Naive thymus-derived CD8-positive, alpha-beta T cell (primary cell): ENCODE data around the gene STARD6. TPM values are rescaled to one million over a fixed set of nuclear protein-coding genes. Genes with fewer than 3 reads are reported as not detected.
"Not testable (repeated sequence)": the region's sequence is repeated elsewhere in the genome, so short reads cannot be mapped to it uniquely, and the experiment has no call there.

ENCODE experiments used
- ATAC-seq, 2 donors: fragments of 150-1000 bp; cut with Tn5 transposase in 1 of 2; sonication (Bioruptor Pico), chemical (Tn5 transposase) in 1 of 2; 1 replicate in 1 of 2; 2 replicates in 1 of 2; pipeline ENCODE4 v1.10.0; 2021; ENCODE audit warnings: mild to moderate bottlenecking in 2 of 2, moderate library complexity in 2 of 2
- POLR2A ChIA-PET: fragments of 350-600 bp; sonication (Branson Sonifier 250); formaldehyde crosslinking; loops from one replicate; lab custom pipeline; 2021; ENCODE audit warnings: antibody characterized with exemption; lab: Charles Lee
- DNase-seq, 10 donors: peaks; one replicate each; pipeline versions ENCODE4 v3.0.0 to v3.0.0-alpha.2; 2020 to 2022
- H3K27ac Mint-ChIP-seq, 10 donors: one replicate each; pipeline ENCODE4 v1.8.0; 2020 to 2022; ENCODE audit warnings: mild to moderate bottlenecking in 10 of 10, mixed read lengths in 10 of 10, moderate library complexity in 4 of 10, inconsistent platforms in 1 of 10
- H3K27me3 Mint-ChIP-seq, 5 donors: one replicate each; pipeline ENCODE4 v1.8.0; 2021 to 2022; ENCODE audit warnings: mixed read lengths in 5 of 5
- H3K36me3 Mint-ChIP-seq, 3 donors: one replicate each; pipeline ENCODE4 v1.8.0; 2020 to 2022; ENCODE audit warnings: mixed read lengths in 3 of 3, mild to moderate bottlenecking in 2 of 3, inconsistent platforms in 1 of 3
- H3K4me1 Mint-ChIP-seq, 4 donors: one replicate each; pipeline ENCODE4 v1.8.0; 2021 to 2022; ENCODE audit warnings: mixed read lengths in 4 of 4
- H3K4me3 Mint-ChIP-seq, 10 donors: one replicate each; pipeline ENCODE4 v1.8.0; 2020 to 2022; ENCODE audit warnings: mild to moderate bottlenecking in 10 of 10, mixed read lengths in 10 of 10, moderate library complexity in 6 of 10, inconsistent platforms in 1 of 10
- H3K9me3 Mint-ChIP-seq, 9 donors: one replicate each; pipeline ENCODE4 v1.8.0; 2020 to 2022; ENCODE audit warnings: mixed read lengths in 9 of 9, mild to moderate bottlenecking in 3 of 9, inconsistent platforms in 1 of 9, moderate library complexity in 1 of 9
- polyA plus RNA-seq, 3 donors: library from polyadenylated mRNA; unstranded; fragments of 300-500 nt; fragmentation: Illumina TruSeq; gene quantifications; one replicate each; pipeline ENCODE4 v1.2.3, GENCODE V29; 2021
- total RNA-seq, 8 experiments: library from RNA in 2 of 8; stranded (reverse) in 2 of 8; gene quantifications; one replicate each; pipeline ENCODE4 v1.2.3 and lab custom pipeline; 2021 to 2026

The STARD6 gene
- total and polyA plus RNA-seq, 5 experiments from 2014 or later = not detected

DNA sequence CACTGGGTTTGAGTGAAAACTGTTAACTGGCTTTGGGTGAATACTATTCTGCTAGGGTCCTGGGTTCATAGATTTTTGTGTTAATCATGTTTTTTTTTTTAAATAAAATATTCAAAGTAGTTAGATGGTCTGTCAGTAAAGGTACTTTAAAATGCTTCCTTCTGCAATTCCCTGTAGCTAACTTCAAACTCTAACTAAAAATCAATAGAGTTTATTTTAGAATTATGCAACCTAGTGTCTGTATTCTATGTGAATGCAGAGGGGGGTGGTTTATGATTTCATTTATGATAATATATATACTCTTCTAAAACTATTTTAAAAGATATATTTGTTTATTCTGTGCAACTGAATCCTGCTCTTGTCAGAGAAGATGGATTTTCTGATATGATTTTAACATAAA lies 27.9 kb downstream of the STARD6 start:
- Mint-ChIP-seq H3K27me3 (peaks cover 0 to 9% (median 4%) of the 10 kb centered on the region in 5 donors), H3K4me3 (no peak overlapping the region), H3K27ac (no peak overlapping the region), H3K4me1 (no peaks in the 10 kb centered on the region), H3K36me3 (no peaks in the 10 kb centered on the region), H3K9me3 (no peaks in the 10 kb centered on the region)
- ATAC-seq (no peak), DNase-seq (no peak)
- POLR2A ChIA-PET = no interaction called here

- Mint-ChIP-seq H3K9me3 (no peaks in the 10 kb centered on the region), H3K4me3 (no peak overlapping the region), H3K4me1 (no peaks in the 10 kb centered on the region), H3K27me3 (peaks cover 0 to 8% (median 1%) of the 10 kb centered on the region in 5 donors), H3K27ac (no peak overlapping the region), H3K36me3 (no peaks in the 10 kb centered on the region)
- ATAC-seq (no peak), DNase-seq (no peak)
- POLR2A ChIA-PET = no interaction called here
These were observed 29.8 kb downstream of the STARD6 start for GRCh38 chr18:54327818-54328217.

DNA sequence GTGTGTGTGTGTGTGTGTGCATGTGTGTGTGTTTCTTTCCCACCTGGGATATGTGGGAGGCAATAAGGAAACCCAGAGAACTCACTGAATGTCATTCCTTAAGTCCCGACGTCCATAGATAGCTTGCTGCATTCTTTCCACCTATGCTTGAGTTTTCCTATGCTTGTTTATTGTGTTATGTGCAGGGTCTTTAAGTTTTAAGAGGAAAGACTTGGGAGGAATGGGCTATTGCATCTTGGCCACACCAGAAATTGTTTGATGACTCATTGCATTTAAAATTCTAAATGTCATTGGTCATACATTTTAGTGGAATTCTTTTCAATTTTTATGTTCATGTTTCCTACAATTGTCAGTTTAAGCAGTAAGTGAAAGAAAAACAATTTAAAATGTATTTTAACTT lies 33.7 kb downstream of the STARD6 start:
- POLR2A ChIA-PET = no interaction called here
- H3K4me1 Mint-ChIP-seq = no peaks in the 10 kb centered on the region
- no peak overlapping the region for H3K27ac Mint-ChIP-seq
- DNase-seq = no peak
- peaks cover 1 to 8% (median 4%) of the 10 kb centered on the region in 5 donors for H3K27me3 Mint-ChIP-seq
- ATAC-seq = no peak
- H3K36me3 Mint-ChIP-seq = no peaks in the 10 kb centered on the region
- H3K4me3 Mint-ChIP-seq = no peak overlapping the region
- H3K9me3 Mint-ChIP-seq = no peaks in the 10 kb centered on the region

DNA sequence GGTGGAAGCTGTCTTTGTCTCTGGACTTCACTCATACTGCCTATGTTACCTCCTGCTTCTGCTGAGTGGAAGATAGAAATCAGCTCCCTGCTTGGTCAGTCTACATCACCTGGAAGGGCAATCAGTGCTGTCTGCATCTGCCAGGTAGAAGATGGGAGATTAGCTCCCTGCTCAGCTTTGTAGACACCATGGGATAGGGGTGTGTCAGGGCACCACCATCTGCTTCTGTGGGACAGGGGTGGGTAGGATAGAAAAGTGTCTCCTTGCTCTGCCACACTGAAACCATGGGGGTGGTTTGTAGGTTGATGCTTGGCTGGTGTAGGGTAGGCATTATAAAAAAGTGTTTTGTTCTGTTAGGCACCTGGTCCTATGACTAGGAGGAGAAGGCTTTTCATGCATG lies 34.1 kb downstream of the STARD6 start:
- ATAC-seq = no peak
- POLR2A ChIA-PET = no interaction called here
- no peaks in the 10 kb centered on the region for H3K9me3 Mint-ChIP-seq

DNA sequence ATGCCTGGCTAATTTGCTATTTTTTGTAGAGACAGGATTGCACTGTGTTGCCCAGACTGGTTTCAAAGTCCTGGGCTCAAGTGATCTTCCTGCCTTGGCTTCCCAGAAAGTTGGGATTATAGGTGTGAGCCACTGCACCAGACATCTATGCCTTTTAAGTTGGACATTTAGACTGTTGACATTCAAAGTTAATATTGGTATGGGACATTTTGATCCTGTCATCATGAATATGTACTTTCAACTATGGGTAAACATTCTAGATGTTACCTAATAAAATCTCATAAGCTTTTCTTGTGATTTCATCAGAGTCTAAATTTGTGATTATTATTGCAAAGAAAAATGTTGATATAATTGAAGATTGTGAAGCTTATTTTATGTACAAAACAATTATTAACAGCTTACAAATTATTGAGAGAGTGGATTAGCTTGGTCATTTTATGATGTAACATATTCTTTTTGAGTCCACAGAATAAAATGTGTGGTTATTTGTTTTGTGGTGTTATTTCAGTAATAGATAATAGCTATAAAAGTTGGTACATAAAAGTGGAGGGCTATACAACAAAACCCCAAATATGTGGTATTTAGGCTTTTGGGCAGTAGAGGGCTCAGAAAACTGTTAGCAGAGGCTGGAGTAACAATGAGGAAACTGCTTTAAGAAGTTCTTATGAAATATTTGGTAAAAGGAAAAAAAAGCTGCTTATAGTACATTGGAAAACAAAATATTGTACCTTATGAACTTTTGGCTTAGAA lies 41.4 kb downstream of the STARD6 start:
- H3K27me3 Mint-ChIP-seq = peaks cover 2 to 23% (median 9%) of the 10 kb centered on the region in 5 donors
- DNase-seq (no peak), ATAC-seq (no peak)
- no peaks in the 10 kb centered on the region for H3K36me3 Mint-ChIP-seq
- no peak overlapping the region for H3K27ac Mint-ChIP-seq
- POLR2A ChIA-PET = no interaction called here
- no peaks in the 10 kb centered on the region for H3K4me1 Mint-ChIP-seq
- H3K9me3 Mint-ChIP-seq = peaks cover 0 to 1% (median 0%) of the 10 kb centered on the region in 9 donors
- no peak overlapping the region for H3K4me3 Mint-ChIP-seq

More for the DNA sequence above, 34.1 kb downstream of the STARD6 start:
- Mint-ChIP-seq H3K4me1 (no peaks in the 10 kb centered on the region), H3K36me3 (no peaks in the 10 kb centered on the region), H3K27ac (no peak overlapping the region), H3K4me3 (no peak overlapping the region), H3K27me3 (peaks cover 2 to 9% (median 8%) of the 10 kb centered on the region in 5 donors)
- no peak for DNase-seq

- H3K27ac Mint-ChIP-seq, H3K4me1 Mint-ChIP-seq: not testable (repeated sequence)
- H3K9me3 Mint-ChIP-seq = peaks cover 0 to 10% (median 0%) of the 10 kb centered on the region in 9 donors
These were observed 48.1 kb downstream of the STARD6 start for GRCh38 chr18:54309564-54309963.

GRCh38 chr18:54303408-54303807 lies 54.2 kb downstream of the STARD6 start:
- Mint-ChIP-seq H3K4me1 (no peaks in the 10 kb centered on the region), H3K27ac (no peak overlapping the region), H3K27me3 (peaks cover 0 to 15% (median 3%) of the 10 kb centered on the region in 5 donors), H3K9me3 (peaks cover 0 to 23% (median 12%) of the 10 kb centered on the region in 9 donors), H3K4me3 (no peak overlapping the region), H3K36me3 (peaks cover 0 to 8% (median 6%) of the 10 kb centered on the region in 3 donors)
- no peak for ATAC-seq
- no peak for DNase-seq
- POLR2A ChIA-PET = no interaction called here

More at GRCh38 chr18:54309564-54309963, 48.1 kb downstream of the STARD6 start:
- DNase-seq, H3K36me3 Mint-ChIP-seq, ATAC-seq, H3K4me3 Mint-ChIP-seq, POLR2A ChIA-PET: not testable (repeated sequence)
- H3K27me3 Mint-ChIP-seq = peaks cover 0 to 26% (median 9%) of the 10 kb centered on the region in 5 donors

DNA sequence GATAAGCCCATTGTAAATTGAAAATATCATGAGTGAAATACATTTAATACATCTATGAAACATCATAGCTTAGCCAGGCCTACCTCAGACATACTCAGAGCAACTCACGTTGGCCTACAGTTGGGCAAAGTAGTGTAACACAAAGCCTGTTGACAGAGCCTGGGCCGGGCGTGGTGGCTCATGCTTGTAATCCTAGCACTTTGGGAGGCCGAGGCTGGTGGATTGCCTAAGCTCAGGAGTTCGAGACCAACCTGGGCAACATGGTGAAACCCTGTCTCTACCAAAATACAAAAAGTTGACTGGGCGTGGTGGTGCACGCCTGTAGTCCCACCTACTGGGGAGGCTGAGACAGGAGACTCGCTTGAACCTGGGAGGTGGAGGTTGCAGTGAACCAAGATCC lies 58.7 kb downstream of the STARD6 start:
- H3K27me3 Mint-ChIP-seq, ATAC-seq, DNase-seq, H3K4me3 Mint-ChIP-seq, H3K4me1 Mint-ChIP-seq, H3K27ac Mint-ChIP-seq, POLR2A ChIA-PET: not testable (repeated sequence)
- H3K36me3 Mint-ChIP-seq = peaks cover 6 to 13% (median 13%) of the 10 kb centered on the region in 3 donors
- H3K9me3 Mint-ChIP-seq = peaks cover 0 to 16% (median 11%) of the 10 kb centered on the region in 9 donors

GRCh38 chr18:54296062-54296461 lies 61.6 kb downstream of the STARD6 start:
- Mint-ChIP-seq H3K4me1 (peaks cover 0 to 2% (median 0%) of the 10 kb centered on the region in 4 donors), H3K36me3 (peaks cover 10 to 24% (median 22%) of the 10 kb centered on the region in 3 donors), H3K4me3 (no peak overlapping the region), H3K9me3 (peaks cover 0 to 16% (median 8%) of the 10 kb centered on the region in 9 donors), H3K27me3 (no peaks in the 10 kb centered on the region), H3K27ac (no peak overlapping the region)
- DNase-seq = no peak
- ATAC-seq = no peak
- POLR2A ChIA-PET = interaction anchor here (1.4 kb wide), 1 partner anchor 61 kb away, joined by 4 read pairs; no protein-coding TSS in a partner anchor

- Mint-ChIP-seq H3K4me1 (peaks cover 0 to 3% (median 0%) of the 10 kb centered on the region in 4 donors), H3K4me3 (no peak overlapping the region), H3K27me3 (no peaks in the 10 kb centered on the region), H3K27ac (no peak overlapping the region), H3K36me3 (peaks cover 5 to 35% (median 31%) of the 10 kb centered on the region in 3 donors), H3K9me3 (peaks cover 0 to 3% (median under 1%) of the 10 kb centered on the region in 9 donors)
- no peak for DNase-seq
- POLR2A ChIA-PET = no interaction called here
- no peak for ATAC-seq
These were observed 63.4 kb downstream of the STARD6 start for GRCh38 chr18:54294274-54294673.

GRCh38 chr18:54284981-54285785 lies 72.5 kb downstream of the STARD6 start:
- no peak overlapping the region for H3K4me3 Mint-ChIP-seq
- H3K36me3 Mint-ChIP-seq = peaks cover 27 to 78% (median 47%) of the 10 kb centered on the region in 3 donors
- H3K4me1 Mint-ChIP-seq = peaks cover 0 to 2% (median under 1%) of the 10 kb centered on the region in 4 donors
- H3K27me3 Mint-ChIP-seq = no peaks in the 10 kb centered on the region
- no peak for DNase-seq
- POLR2A ChIA-PET = no interaction called here
- no peak for ATAC-seq
- H3K27ac Mint-ChIP-seq = peak overlapping the region in 3 of 10 donors; percentile 2 to 51 (median 31)
- peaks cover 0 to 2% (median 0%) of the 10 kb centered on the region in 9 donors for H3K9me3 Mint-ChIP-seq

DNA sequence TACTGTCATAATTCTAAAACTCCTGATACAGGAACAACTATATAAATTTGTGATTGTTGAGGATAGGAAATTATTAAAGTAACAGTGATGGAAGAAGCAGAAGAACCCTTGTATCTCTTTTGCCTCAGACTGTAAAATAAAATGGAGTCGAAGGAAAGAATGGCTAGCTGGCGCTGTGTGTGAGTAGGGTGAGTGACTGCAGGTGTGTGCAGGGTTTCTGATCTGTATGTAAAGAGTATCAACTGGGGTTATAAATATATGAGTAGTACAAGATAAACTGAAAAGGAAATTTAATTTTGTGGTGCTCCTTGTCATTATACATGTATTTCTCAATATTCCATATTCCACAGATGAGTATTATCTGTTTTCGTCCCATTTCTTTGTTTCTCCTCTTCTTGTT lies 73.1 kb downstream of the STARD6 start:
- Mint-ChIP-seq H3K27ac (peak overlapping the region in 1 of 10 donors; percentile 2), H3K27me3 (no peaks in the 10 kb centered on the region), H3K36me3 (peaks cover 27 to 77% (median 45%) of the 10 kb centered on the region in 3 donors), H3K9me3 (peaks cover 0 to 2% (median 0%) of the 10 kb centered on the region in 9 donors), H3K4me1 (peaks cover 2 to 6% (median 3%) of the 10 kb centered on the region in 4 donors), H3K4me3 (no peak overlapping the region)
- POLR2A ChIA-PET = no interaction called here
- ATAC-seq (no peak), DNase-seq (no peak)

DNA sequence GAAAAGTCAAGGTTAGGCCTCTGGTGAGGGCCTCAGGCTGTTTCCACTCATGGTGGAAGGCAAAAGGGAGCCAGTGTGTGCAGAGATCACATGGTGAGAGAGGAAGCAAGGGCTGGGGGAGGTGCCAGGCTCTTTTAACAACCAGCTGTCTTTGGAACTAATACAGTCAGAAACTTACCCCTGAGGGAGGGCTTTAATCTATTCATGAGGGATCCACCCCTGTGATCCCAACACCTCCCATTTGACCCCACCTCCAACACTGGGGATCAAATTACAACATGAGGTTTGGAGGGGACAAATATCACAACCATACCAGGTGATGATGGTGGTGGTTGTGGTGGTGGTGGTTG lies 77.5 kb downstream of the STARD6 start:
- no peak overlapping the region for H3K27ac Mint-ChIP-seq
- no peak for ATAC-seq
- POLR2A ChIA-PET = no interaction called here

More for the DNA sequence above, 77.5 kb downstream of the STARD6 start:
- Mint-ChIP-seq H3K4me1 (peaks cover 6 to 17% (median 12%) of the 10 kb centered on the region in 4 donors), H3K9me3 (no peaks in the 10 kb centered on the region), H3K36me3 (peaks cover 9 to 73% (median 38%) of the 10 kb centered on the region in 3 donors), H3K27me3 (no peaks in the 10 kb centered on the region), H3K4me3 (no peak overlapping the region)
- no peak for DNase-seq
